Fibroblast of the aortic adventitia (primary cell): ENCODE results near the gene KIAA0319L. TPM values are rescaled to one million over a fixed set of nuclear protein-coding genes. Genes with fewer than 3 reads are reported as not detected.
A peak's percentile ranks its signal among the peaks of the same experiment; 100 is the strongest.

Source experiments
- DNase-seq: peaks from one replicate; pipeline ENCODE4 v3.0.0-alpha.2; 2010; ENCODE audit warnings: low read depth
- H3K4me3 ChIP-seq: 2 replicates; pipeline ENCODE4 v1.5.1; 2011; ENCODE audit warnings: low read depth, mild to moderate bottlenecking, control low read depth, low read length, moderate library complexity
- total RNA-seq: library from RNA; depleted of rRNA; stranded (reverse); fragments of >200 nt; gene quantifications from 2 replicates; pipeline ENCODE4 v1.2.3, GENCODE V29; 2012; ENCODE audit warnings: low replicate concordance
- TF ChIP-seq, protein P1 (sequence below): IDR thresholded peaks from 2 replicates; pipeline ENCODE4 v1.5.1; 2011; ENCODE audit warnings: mild to moderate bottlenecking, low read length, control low read depth, inconsistent platforms; ENCODE audit not compliant: insufficient read depth

Gene KIAA0319L
- total RNA-seq, 1 donor: 36.2 TPM

DNA sequence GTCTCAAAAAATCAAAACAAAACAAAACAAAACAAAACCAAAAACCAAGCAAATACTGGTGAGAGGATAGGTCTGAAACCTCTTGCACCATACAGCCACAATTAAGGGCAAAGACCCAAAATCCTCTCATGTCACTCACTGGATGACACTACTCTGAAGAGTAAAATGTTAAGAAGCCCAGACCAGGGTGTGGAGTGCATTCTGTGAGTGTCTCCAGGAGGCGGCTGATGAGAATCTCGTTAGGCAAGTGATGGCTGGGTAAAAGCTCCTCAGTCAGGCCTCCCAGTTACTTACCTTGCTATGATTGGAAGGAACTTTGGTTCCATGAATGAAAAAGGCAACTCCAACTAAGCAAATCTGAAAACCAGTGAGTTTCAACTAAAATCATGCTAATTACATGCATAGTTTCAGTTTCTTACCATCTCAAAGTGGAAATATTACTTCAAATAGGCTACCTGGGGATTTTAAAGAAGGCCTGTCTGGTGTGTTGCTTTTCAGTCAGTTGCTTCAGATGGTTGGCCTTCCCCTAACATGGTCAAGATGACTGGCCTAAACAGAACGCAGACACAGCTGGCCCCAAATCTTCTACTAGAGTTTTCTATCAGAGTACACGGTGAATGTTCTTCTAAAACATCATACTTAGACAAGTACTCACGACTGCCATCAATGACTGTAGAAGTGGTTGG lies 95.1 kb downstream of the KIAA0319L start:
- no peak for DNase-seq
- H3K4me3 ChIP-seq: no peak overlapping the region
- TF ChIP-seq, protein P1, sequence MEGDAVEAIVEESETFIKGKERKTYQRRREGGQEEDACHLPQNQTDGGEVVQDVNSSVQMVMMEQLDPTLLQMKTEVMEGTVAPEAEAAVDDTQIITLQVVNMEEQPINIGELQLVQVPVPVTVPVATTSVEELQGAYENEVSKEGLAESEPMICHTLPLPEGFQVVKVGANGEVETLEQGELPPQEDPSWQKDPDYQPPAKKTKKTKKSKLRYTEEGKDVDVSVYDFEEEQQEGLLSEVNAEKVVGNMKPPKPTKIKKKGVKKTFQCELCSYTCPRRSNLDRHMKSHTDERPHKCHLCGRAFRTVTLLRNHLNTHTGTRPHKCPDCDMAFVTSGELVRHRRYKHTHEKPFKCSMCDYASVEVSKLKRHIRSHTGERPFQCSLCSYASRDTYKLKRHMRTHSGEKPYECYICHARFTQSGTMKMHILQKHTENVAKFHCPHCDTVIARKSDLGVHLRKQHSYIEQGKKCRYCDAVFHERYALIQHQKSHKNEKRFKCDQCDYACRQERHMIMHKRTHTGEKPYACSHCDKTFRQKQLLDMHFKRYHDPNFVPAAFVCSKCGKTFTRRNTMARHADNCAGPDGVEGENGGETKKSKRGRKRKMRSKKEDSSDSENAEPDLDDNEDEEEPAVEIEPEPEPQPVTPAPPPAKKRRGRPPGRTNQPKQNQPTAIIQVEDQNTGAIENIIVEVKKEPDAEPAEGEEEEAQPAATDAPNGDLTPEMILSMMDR: no peak

DNA sequence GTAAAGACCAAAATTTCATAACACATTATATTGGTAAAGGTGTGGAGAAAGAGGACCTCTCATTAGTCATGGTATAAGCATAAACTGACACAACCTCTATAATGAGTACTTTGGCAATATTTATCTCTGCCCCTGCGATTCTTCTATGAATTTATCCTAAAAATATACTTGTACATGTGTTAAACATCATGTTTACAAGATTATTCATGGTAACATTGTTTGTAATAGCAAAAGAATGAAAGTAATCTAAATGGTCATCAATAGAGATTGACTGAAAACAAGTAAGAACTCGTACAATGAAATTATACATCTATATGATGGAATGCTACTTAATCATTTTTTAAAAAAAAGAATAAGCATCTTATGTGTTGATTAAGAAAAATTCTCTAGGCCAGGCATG lies 96.4 kb downstream of the KIAA0319L start:
- no peak overlapping the region for H3K4me3 ChIP-seq
- TF ChIP-seq, protein P1: no peak
- no peak for DNase-seq

DNA sequence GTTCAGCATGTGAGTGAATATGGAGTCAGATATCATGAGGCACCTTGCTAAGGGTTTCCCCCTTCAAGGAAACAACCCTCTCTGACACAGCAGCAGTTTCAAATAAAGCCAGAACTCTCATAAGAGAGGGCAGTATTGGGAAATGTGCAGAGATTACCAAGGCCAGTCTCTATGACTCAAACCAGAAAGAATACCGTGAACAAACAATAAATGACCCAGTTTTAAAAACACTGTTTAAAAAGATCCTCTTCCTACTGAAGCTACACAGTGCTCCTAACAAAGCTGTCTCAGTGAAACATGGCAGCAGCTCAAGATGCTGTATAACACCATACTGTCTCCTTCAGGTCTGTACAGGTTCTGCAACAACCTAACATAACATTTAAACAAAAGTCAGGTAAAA lies 102.6 kb downstream of the KIAA0319L start:
- TF ChIP-seq, protein P1: peak; percentile 43
- H3K4me3 ChIP-seq: no peak overlapping the region
- peak; percentile 88 for DNase-seq

DNA sequence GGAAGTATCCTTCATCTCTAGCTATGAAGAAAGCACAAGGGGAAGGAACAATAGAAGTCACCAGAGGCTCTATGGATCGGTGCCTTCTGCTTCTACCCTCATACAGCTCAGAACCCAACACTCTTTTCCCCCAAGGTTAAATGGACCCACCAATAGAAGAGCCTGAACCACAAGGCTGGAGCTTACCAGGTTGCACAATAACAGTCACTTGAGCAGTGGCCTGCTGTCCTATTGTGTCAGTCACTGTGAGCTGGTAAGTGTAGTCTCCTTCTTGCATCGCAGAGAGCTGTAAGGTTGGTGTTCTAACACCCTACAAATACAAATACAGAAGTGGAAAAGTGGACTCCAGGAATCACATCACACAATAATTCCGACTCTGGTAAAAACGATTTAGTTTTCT lies 103.0 kb downstream of the KIAA0319L start:
- no peak for DNase-seq
- H3K4me3 ChIP-seq: no peak overlapping the region
- TF ChIP-seq, protein P1: no peak

DNA sequence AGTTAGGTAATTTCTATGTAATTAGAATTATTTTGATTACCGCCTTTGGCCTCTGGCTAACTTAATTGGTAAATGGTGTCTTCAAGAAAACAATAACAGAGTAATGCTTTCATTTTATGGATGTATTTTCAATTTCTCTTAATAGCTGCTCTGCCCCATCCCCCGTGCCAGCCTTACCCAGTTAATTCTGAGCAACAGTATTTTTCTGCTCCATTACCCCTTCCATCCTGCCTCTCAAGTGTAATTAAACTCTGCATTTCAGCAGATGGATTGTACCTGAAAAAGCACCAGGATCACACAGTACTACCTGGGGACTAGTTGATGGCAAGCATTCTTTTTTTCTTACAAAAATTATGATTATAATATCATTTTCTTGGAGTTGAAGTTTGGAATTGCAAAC lies 104.2 kb downstream of the KIAA0319L start:
- no peak overlapping the region for H3K4me3 ChIP-seq
- TF ChIP-seq, protein P1: no peak
- DNase-seq: no peak

DNA sequence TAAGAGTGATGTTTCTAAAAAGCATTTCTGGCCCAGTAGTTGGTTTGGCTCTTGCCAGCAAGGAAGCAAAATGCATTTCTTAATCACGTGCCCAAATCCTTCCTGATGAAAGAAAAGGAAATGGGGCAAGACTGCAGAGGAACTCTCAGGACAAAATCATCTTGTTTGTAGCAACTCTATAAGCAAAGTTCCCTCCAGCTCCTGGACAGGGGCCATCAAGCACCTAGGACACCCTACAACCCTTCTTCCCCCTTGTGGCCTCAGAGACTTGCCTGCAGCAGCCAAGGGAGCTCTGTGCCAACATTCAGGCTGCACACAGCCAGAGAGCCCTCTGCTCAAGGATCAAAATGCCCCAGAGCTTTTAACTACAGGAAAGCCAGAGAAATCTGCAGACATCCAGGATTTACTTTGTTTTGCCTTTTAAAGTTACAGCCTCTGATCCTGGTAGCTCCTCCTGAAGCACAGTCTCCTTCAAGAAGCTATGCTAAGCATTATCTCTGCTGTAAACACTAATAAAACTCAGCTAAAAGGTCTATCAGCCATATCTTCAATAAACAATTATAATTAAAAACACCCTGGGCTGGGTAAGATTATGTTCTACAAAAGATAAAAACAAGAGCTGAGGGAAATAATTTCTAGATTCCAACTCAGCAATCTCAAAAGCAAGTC lies 105.0 kb downstream of the KIAA0319L start:
- DNase-seq: peak; percentile 90
- TF ChIP-seq, protein P1: peak; percentile 27
- H3K4me3 ChIP-seq: no peak overlapping the region
